SK-N-SH (cell line): Measurements from ENCODE around the gene UPF2. TPM values are rescaled to one million over a fixed set of nuclear protein-coding genes. Genes with fewer than 3 reads are reported as not detected.

Source experiments
- CTCF ChIA-PET: fragments of 300-600, 350-600 bp; formaldehyde crosslinking; extraction: SDS; loops from one replicate; lab custom pipeline; 2021; lab: Yijun Ruan, JAX
- POLR2A ChIA-PET: fragments of 350-600 bp; sonication (Branson Sonifier 250); formaldehyde crosslinking; extraction: SDS; loops from one replicate; lab custom pipeline; 2020; ENCODE audit warnings: antibody characterized with exemption, inconsistent platforms; lab: Yijun Ruan, JAX
- DNase-seq: peaks from one replicate; pipeline ENCODE4 v3.0.0; 2012
- H2AFZ ChIP-seq: fragments of 200-600 bp; sonication (generic); 2 replicates; pipeline ENCODE4 v1.8.1; 2016; ENCODE audit warnings: antibody characterized with exemption, mild to moderate bottlenecking, low read depth
- H3F3A ChIP-seq: fragments of 200-600 bp; sonication (generic); replicated peaks from 2 replicates; pipeline ENCODE3; 2016; ENCODE audit warnings: antibody characterized with exemption, mild to moderate bottlenecking; ENCODE audit not compliant: insufficient read depth
- H3K27ac ChIP-seq, 2 experiments: fragments of 200-500 bp in 1 of 2; fragments of 200-600 bp in 1 of 2; sonication (Bioruptor generic) in 1 of 2; sonication (generic), shearing (Covaris generic) in 1 of 2; 2 replicates each; pipeline versions ENCODE4 v1.5.1 to v1.6.1; 2014 to 2016; ENCODE audit warnings: low read depth in 2 of 2, inconsistent platforms in 1 of 2, low read length in 1 of 2, mild to moderate bottlenecking in 1 of 2, mixed read lengths in 1 of 2
- H3K27me3 ChIP-seq: fragments of 200-600 bp; sonication (generic), shearing (Covaris generic); 2 replicates; pipeline ENCODE4 v1.6.1; 2016; ENCODE audit warnings: mixed run types; ENCODE audit not compliant: insufficient read depth
- H3K36me3 ChIP-seq, 2 experiments: fragments of 200-500 bp in 1 of 2; fragments of 200-600 bp in 1 of 2; sonication (Bioruptor generic) in 1 of 2; sonication (generic) in 1 of 2; replicated peaks in 1 of 2; 2 replicates each; pipeline versions ENCODE3 to v1.5.1; 2014 to 2016; ENCODE audit warnings: low read length in 1 of 2, mild to moderate bottlenecking in 1 of 2; ENCODE audit not compliant: insufficient read depth in 2 of 2, control insufficient read depth in 1 of 2
- H3K4me1 ChIP-seq, 2 experiments: fragments of 200-500 bp in 1 of 2; fragments of 200-600 bp in 1 of 2; sonication (Bioruptor generic) in 1 of 2; sonication (generic), shearing (Covaris generic) in 1 of 2; 2 replicates each; pipeline versions ENCODE4 v1.5.1 to v1.6.1; 2014 to 2016; ENCODE audit warnings: low read depth in 1 of 2, low read length in 1 of 2, mixed run types in 1 of 2; ENCODE audit not compliant: insufficient read depth in 2 of 2, control insufficient read depth in 1 of 2
- H3K4me2 ChIP-seq: fragments of 200-600 bp; sonication (generic), shearing (Covaris generic); 2 replicates; pipeline ENCODE4 v1.6.1; 2017; ENCODE audit warnings: mixed run types
- H3K4me3 ChIP-seq, 2 experiments: fragments of 200-500 bp in 1 of 2; fragments of 200-600 bp in 1 of 2; sonication (Bioruptor generic) in 1 of 2; sonication (generic), shearing (Covaris generic) in 1 of 2; 2 replicates each; pipeline versions ENCODE4 v1.5.1 to v1.8.1; 2014 to 2016; ENCODE audit warnings: low read depth in 2 of 2, inconsistent platforms in 1 of 2, low read length in 1 of 2, mild to moderate bottlenecking in 1 of 2, mixed read lengths in 1 of 2, moderate library complexity in 1 of 2
- H3K79me2 ChIP-seq: fragments of 200-600 bp; sonication (generic); 2 replicates; pipeline ENCODE4 v1.8.1; 2017; ENCODE audit warnings: mild to moderate bottlenecking; ENCODE audit not compliant: insufficient read depth
- H3K9ac ChIP-seq: fragments of 200-600 bp; sonication (generic); 2 replicates; pipeline ENCODE4 v1.6.1; 2017; ENCODE audit warnings: mixed run types
- H3K9me2 ChIP-seq: fragments of 200-600 bp; sonication (generic); 2 replicates; pipeline ENCODE4 v1.6.1; 2017; ENCODE audit warnings: mixed run types
- H3K9me3 ChIP-seq: fragments of 200-600 bp; sonication (generic); 2 replicates; pipeline ENCODE4 v1.6.1; 2017; ENCODE audit warnings: mixed run types, mild to moderate bottlenecking, moderate library complexity
- H4K20me1 ChIP-seq: fragments of 200-600 bp; sonication (generic); 2 replicates; pipeline ENCODE4 v1.6.1; 2017; ENCODE audit warnings: mild to moderate bottlenecking, mixed run types; ENCODE audit not compliant: insufficient read depth
- CHD2 ChIP-seq: fragments of 150-350 bp; IDR thresholded peaks from 2 replicates; pipeline ENCODE4 v1.6.1; 2018; ENCODE audit warnings: low read length; ENCODE audit not compliant: partially characterized antibody
- CTCF ChIP-seq: fragments of 200-600 bp; sonication (generic); IDR thresholded peaks from 2 replicates; pipeline ENCODE4 v1.6.1; 2017; ENCODE audit warnings: antibody characterized with exemption, mild to moderate bottlenecking, moderate library complexity
- GABPA ChIP-seq: IDR thresholded peaks from 2 replicates; pipeline ENCODE4 v1.4.0; 2012; ENCODE audit warnings: low read depth, mild to moderate bottlenecking
- GATA2 ChIP-seq: sonication (generic); formaldehyde crosslinking; IDR thresholded peaks from 2 replicates; pipeline ENCODE4 v1.5.0; 2020; ENCODE audit warnings: mild to moderate bottlenecking, missing genetic modification reagents
- IRF3 ChIP-seq: fragments of 150-350 bp; IDR thresholded peaks from 2 replicates; pipeline ENCODE4 v1.6.1; 2016; ENCODE audit warnings: mild to moderate bottlenecking, low read depth, low read length
- MEF2A ChIP-seq: IDR thresholded peaks from 2 replicates; pipeline ENCODE4 v1.4.0; 2012; ENCODE audit warnings: low read depth, borderline replicate concordance
- MXI1 ChIP-seq: IDR thresholded peaks from 2 replicates; pipeline ENCODE4 v1.6.1; 2012; ENCODE audit warnings: mild to moderate bottlenecking, low read depth, low read length, improper control_type of control experiment
- PBX3 ChIP-seq: IDR thresholded peaks from 2 replicates; pipeline ENCODE4; 2012
- RAD21 ChIP-seq: IDR thresholded peaks from 2 replicates; pipeline ENCODE4 v1.6.1; 2012; ENCODE audit warnings: mild to moderate bottlenecking, low read length
- RCOR1 ChIP-seq: fragments of 150-350 bp; IDR thresholded peaks from 2 replicates; pipeline ENCODE4 v1.6.1; 2017; ENCODE audit warnings: antibody characterized with exemption, low read length
- TAF1 ChIP-seq: IDR thresholded peaks from 2 replicates; pipeline ENCODE4 v1.6.1; 2012; ENCODE audit warnings: low read depth, mild to moderate bottlenecking, low read length, moderate library complexity, borderline replicate concordance
- TEAD4 ChIP-seq: IDR thresholded peaks from 2 replicates; pipeline ENCODE4 v1.4.0; 2012; ENCODE audit warnings: mild to moderate bottlenecking, borderline replicate concordance; ENCODE audit not compliant: insufficient read depth
- USF1 ChIP-seq: IDR thresholded peaks from 2 replicates; pipeline ENCODE4 v1.4.0; 2012; ENCODE audit warnings: low read depth, borderline replicate concordance
- USF2 ChIP-seq: fragments of 150-350 bp; IDR thresholded peaks from 2 replicates; pipeline ENCODE4 v1.6.1; 2017; ENCODE audit warnings: antibody characterized with exemption, low read length, low read depth, borderline replicate concordance
- whole genome bisulfite sequencing: methylation state at CpG from one replicate; pipeline ENCODE4 v1.1.6; 2017; ENCODE audit warnings: low lambda C conversion rate; 5-methylcytosine and 5-hydroxymethylcytosine counted together
- polyA plus RNA-seq, 3 experiments: library from polyadenylated mRNA; depleted of rRNA; stranded (reverse); fragments of >200 nt; gene quantifications; 2 replicates each; pipeline ENCODE4 v1.2.3, GENCODE V29; 2012

The UPF2 gene
- polyA plus RNA-seq, 1 of the 3 experiments (the other 2 are of a cell fraction) = 4.7 TPM

GRCh38 chr10:11896549-11897200 lies 145.9 kb downstream of the UPF2 start:
- H3K9ac ChIP-seq = no peak overlapping the region
- no peak overlapping the region for H3K27ac ChIP-seq
- no peak overlapping the region for H3K4me3 ChIP-seq
- ChIA-PET CTCF (no interaction called here), POLR2A (no interaction called here)
- no peak overlapping the region for H3K4me2 ChIP-seq
- no peaks in the 10 kb centered on the region for H3F3A ChIP-seq
- H3K9me2 ChIP-seq = no peaks in the 10 kb centered on the region
- TF ChIP-seq CTCF (no peak), TAF1 (no peak), PBX3 (no peak), RAD21 (no peak), MEF2A (no peak), USF1 (no peak), CHD2 (no peak), USF2 (no peak), RCOR1 (no peak), TEAD4 (no peak), IRF3 (no peak), GABPA (no peak), GATA2 (CRISPR knock-in tag) (no peak), MXI1 (no peak)
- H3K36me3 ChIP-seq = no peaks in the 10 kb centered on the region
- H3K79me2 ChIP-seq = no peaks in the 10 kb centered on the region
- no peaks in the 10 kb centered on the region for H3K27me3 ChIP-seq
- no peak for DNase-seq
- H2AFZ ChIP-seq = no peak overlapping the region
- H3K4me1 ChIP-seq = peaks cover 0 to 3% of the 10 kb centered on the region in 2 experiments; a peak in 1 of 4 replicates
- H3K9me3 ChIP-seq = no peaks in the 10 kb centered on the region
- H4K20me1 ChIP-seq = no peaks in the 10 kb centered on the region
- 70% methylated on average over 5 of the region's 5 CpGs for WGBS
